ENCODE results near the gene GAL3ST3.

The GAL3ST3 gene

GRCh38 chr11:66016793-66017177 lies 32.2 kb downstream of the GAL3ST3 start:
- no peaks in the 10 kb centered on the region for H4K20me1 ChIP-seq (ENCODE audit: control insufficient read depth, insufficient read depth, low read depth, low read length)
- H3K27ac ChIP-seq (ENCODE audit: low read depth, low read length) = no peak overlapping the region
- H3K4me2 ChIP-seq (ENCODE audit: low read length) = no peak overlapping the region
- no peak overlapping the region for H3K4me3 ChIP-seq (ENCODE audit: low read length)
- TF ChIP-seq EZH2phosphoT487 (IDR thresholded peaks at IDR 0.05; ENCODE audit: borderline replicate concordance, low read length) = no peak
- TF ChIP-seq, protein P1, sequence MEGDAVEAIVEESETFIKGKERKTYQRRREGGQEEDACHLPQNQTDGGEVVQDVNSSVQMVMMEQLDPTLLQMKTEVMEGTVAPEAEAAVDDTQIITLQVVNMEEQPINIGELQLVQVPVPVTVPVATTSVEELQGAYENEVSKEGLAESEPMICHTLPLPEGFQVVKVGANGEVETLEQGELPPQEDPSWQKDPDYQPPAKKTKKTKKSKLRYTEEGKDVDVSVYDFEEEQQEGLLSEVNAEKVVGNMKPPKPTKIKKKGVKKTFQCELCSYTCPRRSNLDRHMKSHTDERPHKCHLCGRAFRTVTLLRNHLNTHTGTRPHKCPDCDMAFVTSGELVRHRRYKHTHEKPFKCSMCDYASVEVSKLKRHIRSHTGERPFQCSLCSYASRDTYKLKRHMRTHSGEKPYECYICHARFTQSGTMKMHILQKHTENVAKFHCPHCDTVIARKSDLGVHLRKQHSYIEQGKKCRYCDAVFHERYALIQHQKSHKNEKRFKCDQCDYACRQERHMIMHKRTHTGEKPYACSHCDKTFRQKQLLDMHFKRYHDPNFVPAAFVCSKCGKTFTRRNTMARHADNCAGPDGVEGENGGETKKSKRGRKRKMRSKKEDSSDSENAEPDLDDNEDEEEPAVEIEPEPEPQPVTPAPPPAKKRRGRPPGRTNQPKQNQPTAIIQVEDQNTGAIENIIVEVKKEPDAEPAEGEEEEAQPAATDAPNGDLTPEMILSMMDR (IDR thresholded peaks at IDR 0.05; ENCODE audit: low read depth, low read length, poor library complexity, severe bottlenecking) = no peak
- peaks cover 2% of the 10 kb centered on the region; the same call in 1 of the 2 replicates for H3K27me3 ChIP-seq (ENCODE audit: control insufficient read depth, low read length)
- no peaks in the 10 kb centered on the region for H3K4me1 ChIP-seq (ENCODE audit: control insufficient read depth, low read length)
- no peaks in the 10 kb centered on the region for H3F3A ChIP-seq (ENCODE audit: control insufficient read depth, insufficient read depth)
- no peaks in the 10 kb centered on the region for H3K79me2 ChIP-seq (ENCODE audit: control insufficient read depth, low read length)
- no peaks in the 10 kb centered on the region for H3K36me3 ChIP-seq (ENCODE audit: control insufficient read depth, low read length)
- no peaks in the 10 kb centered on the region for H3K9me2 ChIP-seq (replicated peaks; ENCODE audit: control insufficient read depth, low read length)
- no peaks in the 10 kb centered on the region for H3K9me3 ChIP-seq (ENCODE audit: control insufficient read depth, insufficient read depth, low read length)

DNA sequence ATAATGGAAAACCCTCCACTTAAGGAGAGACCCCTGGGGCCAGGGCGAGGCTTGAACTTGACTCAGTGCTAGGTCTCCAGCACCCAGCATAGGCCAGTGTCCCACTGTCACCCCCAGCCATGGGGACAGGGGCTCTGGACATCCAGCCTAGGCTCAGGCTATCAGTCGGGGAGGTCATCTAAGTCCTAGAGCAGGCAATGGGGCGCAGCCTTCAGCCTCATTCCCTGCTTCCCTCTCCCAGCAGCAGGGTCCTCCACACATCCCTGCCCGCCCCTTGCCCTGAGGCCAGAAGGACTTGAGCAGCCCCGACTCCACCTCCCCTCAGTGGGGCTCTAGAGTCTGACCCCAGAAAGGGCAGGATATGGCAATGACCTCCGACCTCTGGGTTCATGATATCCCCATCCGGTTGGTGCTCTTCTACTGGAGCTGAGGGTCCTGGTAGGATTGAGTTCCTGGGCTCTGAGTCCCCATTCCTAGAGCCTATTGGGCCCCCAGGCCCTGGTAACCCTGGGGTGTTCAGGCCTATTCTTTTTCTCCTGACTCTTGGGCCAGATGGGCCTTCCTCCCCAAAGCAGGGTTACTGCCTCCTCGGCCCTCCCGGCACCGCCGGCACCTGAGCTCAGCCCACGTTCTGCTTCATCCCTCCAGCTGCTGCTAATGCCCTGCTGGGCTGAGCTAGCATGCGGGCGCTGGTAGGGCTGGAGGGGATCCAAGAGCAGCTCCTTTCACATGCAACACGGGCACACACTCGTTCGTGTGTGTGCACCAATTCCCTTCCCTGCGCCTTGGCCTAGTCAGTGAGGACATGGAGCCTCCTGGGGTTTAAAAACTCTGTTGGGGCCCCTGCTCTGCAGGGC lies 32.8 kb downstream of the GAL3ST3 start:
- H3K27me3 ChIP-seq (ENCODE audit: control insufficient read depth, low read length) = 0 out of 2 replicates have a peak, but pooled peaks cover 5% of the 10 kb centered on the region
- H3K36me3 ChIP-seq (ENCODE audit: control insufficient read depth, low read length) = no peaks in the 10 kb centered on the region
- no peak overlapping the region for H3K4me2 ChIP-seq (ENCODE audit: low read length)
- H3K79me2 ChIP-seq (ENCODE audit: control insufficient read depth, low read length) = no peaks in the 10 kb centered on the region
- H3K4me3 ChIP-seq (ENCODE audit: low read length) = no peak overlapping the region
- H3K9me2 ChIP-seq (replicated peaks; ENCODE audit: control insufficient read depth, low read length) = no peaks in the 10 kb centered on the region
- H3K9me3 ChIP-seq (ENCODE audit: control insufficient read depth, insufficient read depth, low read length) = no peaks in the 10 kb centered on the region
- no peaks in the 10 kb centered on the region for H4K20me1 ChIP-seq (ENCODE audit: control insufficient read depth, insufficient read depth, low read depth, low read length)
- no peaks in the 10 kb centered on the region for H3K4me1 ChIP-seq (ENCODE audit: control insufficient read depth, low read length)
- no peak overlapping the region for H3K27ac ChIP-seq (ENCODE audit: low read depth, low read length)
- TF ChIP-seq, protein P1 (IDR thresholded peaks at IDR 0.05; ENCODE audit: low read depth, low read length, poor library complexity, severe bottlenecking) = no peak
- no peak for TF ChIP-seq EZH2phosphoT487 (IDR thresholded peaks at IDR 0.05; ENCODE audit: borderline replicate concordance, low read length)
- no peaks in the 10 kb centered on the region for H3F3A ChIP-seq (ENCODE audit: control insufficient read depth, insufficient read depth)

- no peaks in the 10 kb centered on the region for H3K4me1 ChIP-seq (ENCODE audit: control insufficient read depth, low read length)
- H4K20me1 ChIP-seq (ENCODE audit: control insufficient read depth, insufficient read depth, low read depth, low read length) = no peaks in the 10 kb centered on the region
- H3K4me3 ChIP-seq (ENCODE audit: low read length) = no peak overlapping the region
- no peaks in the 10 kb centered on the region for H3F3A ChIP-seq (ENCODE audit: control insufficient read depth, insufficient read depth)
- H3K36me3 ChIP-seq (ENCODE audit: control insufficient read depth, low read length) = no peaks in the 10 kb centered on the region
- H3K9me2 ChIP-seq (replicated peaks; ENCODE audit: control insufficient read depth, low read length) = no peaks in the 10 kb centered on the region
- TF ChIP-seq, protein P1 (IDR thresholded peaks at IDR 0.05; ENCODE audit: low read depth, low read length, poor library complexity, severe bottlenecking) = no peak
- no peak for TF ChIP-seq EZH2phosphoT487 (IDR thresholded peaks at IDR 0.05; ENCODE audit: borderline replicate concordance, low read length)
- H3K4me2 ChIP-seq (ENCODE audit: low read length) = no peak overlapping the region
- H3K27me3 ChIP-seq (ENCODE audit: control insufficient read depth, low read length) = 0 out of 2 replicates have a peak, but pooled peaks cover 5% of the 10 kb centered on the region
- H3K9me3 ChIP-seq (ENCODE audit: control insufficient read depth, insufficient read depth, low read length) = no peaks in the 10 kb centered on the region
- H3K79me2 ChIP-seq (ENCODE audit: control insufficient read depth, low read length) = no peaks in the 10 kb centered on the region
- H3K27ac ChIP-seq (ENCODE audit: low read depth, low read length) = no peak overlapping the region
Measured at GRCh38 chr11:66015454-66015881, 33.5 kb downstream of the GAL3ST3 start.
